DLD1 (cell line): Measurements from ENCODE around the gene PEPD.

Source experiments
- in situ Hi-C: cut with HindIII; loops from 2 replicates; pipeline ENCODE4 v1.10.0; 2017; ENCODE audit warnings: low sequenced_read_pairs

PEPD gene

DNA sequence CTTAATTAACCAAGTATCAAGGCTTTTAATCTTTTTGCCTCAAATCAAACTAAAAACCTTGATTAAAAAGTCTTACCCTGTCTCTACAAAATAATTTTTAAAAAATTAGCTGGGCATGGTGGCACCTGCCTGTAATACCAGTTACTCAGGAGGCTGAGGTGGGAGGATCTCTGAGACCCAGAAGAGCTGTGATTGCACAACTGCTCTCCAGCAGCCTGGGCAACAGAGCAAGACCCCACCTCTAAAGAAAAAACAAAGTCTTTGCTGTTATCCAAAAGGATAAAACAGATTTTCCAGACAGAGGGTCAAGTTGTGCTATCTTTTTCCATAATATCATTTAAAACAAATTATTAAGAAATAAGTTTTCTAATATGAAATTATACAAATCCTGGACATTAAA lies 174.9 kb downstream of the PEPD start:
- in situ Hi-C loops = no loop called here

DNA sequence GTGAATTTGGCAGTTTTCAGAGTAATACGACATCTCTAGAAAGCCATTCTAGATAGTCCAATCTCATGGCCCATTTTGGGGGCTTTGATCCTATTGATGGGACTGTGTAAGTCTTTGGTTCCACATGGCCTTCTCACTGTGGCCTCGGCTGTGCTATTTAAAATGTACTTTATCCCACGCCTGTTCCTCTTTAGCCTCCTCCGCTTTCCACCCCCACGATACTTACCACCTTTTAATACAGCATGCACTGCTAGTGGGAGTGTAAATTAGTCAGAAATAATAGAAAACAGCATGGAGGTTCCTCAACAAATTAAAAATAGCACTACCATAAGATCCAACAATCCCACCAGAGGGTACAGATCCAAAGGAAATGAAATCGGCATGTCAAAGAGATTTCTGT lies 176.4 kb downstream of the PEPD start:
- in situ Hi-C loops = no loop called here

GRCh38 chr19:33344573-33344925 lies 177.0 kb downstream of the PEPD start:
- in situ Hi-C loops = no loop called here

DNA sequence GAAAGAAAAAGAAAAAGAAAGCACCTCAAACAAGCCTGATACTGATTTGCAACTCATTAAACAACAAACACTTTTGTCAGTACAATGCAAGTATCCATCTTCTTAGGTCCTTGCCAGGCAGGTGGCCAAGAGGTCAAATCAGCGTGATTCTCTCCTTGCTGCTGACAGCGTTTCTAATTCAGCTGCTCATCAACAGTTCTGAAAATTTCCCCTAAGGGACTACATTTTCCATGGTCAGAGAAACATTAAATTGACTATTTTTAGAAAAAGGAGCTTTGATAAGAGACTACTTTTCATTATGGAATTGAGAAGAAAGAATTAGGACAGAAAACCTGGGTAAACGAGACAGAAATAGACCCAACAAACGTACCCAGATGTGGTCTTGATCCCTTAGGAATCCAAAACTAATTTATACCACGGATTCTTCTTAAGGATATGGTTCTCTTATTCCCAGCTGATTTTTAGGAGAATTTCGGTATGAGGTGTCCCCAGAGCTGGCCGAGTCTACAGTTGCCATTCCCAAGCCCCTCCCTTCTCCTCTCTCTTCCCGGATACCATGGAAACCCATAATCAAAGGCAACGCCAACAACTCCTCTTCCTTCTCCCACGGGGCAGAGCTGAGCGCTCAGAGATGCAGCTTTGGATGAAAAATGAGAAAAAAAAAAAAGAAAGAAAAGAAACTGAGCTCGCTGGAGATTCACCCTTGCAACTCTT lies 177.6 kb downstream of the PEPD start:
- in situ Hi-C loops = no loop called here

GRCh38 chr19:33343301-33343700 lies 178.3 kb downstream of the PEPD start:
- in situ Hi-C loops = no loop called here

DNA sequence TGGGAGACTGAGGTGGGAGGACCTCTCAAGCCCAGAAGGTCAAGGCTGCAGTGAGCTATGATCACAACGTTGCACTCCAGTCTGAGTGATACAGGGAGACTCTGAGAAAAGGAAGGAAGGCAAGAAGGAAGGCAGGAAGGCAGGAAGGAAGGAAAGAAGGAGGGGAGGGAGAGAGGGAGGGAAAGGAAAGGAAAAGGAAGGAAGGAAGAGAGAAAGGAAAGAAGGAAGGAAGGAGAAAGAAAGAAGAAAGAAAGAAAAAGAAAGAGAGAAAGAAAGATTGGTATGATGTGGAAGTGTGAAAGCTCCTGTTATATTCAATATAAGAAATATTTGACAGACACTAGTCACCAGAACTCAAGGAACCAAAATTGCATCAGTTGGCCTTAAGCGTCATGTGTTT lies 180.6 kb downstream of the PEPD start:
- in situ Hi-C loops = no loop called here

GRCh38 chr19:33339016-33339984 lies 182.3 kb downstream of the PEPD start:
- in situ Hi-C loops = no loop called here
